ENCODE results near the gene RGS8. TPM values are rescaled to one million over a fixed set of nuclear protein-coding genes. Genes with fewer than 3 reads are reported as not detected.
A peak's percentile ranks its signal among the peaks of the same experiment; 100 is the strongest.

Gene RGS8
- total RNA-seq, 2 donors from 2014 or later = 5.6 to 25.0 TPM

DNA sequence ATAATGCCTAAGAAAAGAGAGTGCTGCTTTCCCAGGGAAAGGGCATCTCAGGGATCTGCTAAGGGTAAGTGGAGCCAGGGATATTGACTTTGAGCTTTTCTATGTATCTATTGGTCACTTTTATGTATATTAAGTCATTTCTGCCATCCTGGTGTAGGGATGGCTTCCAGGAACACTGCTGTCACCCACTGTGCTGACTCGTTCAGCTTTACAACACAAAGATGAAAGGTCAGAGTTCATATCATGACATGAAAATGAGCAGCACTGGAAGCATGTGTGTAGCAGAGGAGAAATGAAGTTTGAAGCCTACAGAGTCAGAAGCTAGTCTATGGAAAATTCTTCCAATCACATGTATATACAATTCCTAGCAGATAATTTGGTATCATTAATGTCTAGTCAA is 37.1 kb upstream of the RGS8 start:
- no peaks in the 10 kb centered on the region for H3K27me3 Mint-ChIP-seq (ENCODE audit: insufficient read depth)
- no peaks in the 10 kb centered on the region for H3K9me3 ChIP-seq (ENCODE audit: control insufficient read depth, low read length)
- no peaks in the 10 kb centered on the region for H3K27me3 ChIP-seq (ENCODE audit: control insufficient read depth, insufficient read depth, low read length, poor library complexity, severe bottlenecking)
- H3K9ac ChIP-seq (ENCODE audit: extremely low read depth, low read length, poor library complexity, severe bottlenecking) = no peak overlapping the region
- peaks cover 12% of the 10 kb centered on the region for H3K4me1 Mint-ChIP-seq
- H3K4me3 Mint-ChIP-seq = no peak overlapping the region
- WGBS, 2 experiments (ENCODE audit: insufficient coverage in 1 of 2, insufficient read length in 1 of 2) = 50 to 84% methylated on average over 1 of the region's 1 CpG
- peaks cover 6% of the 10 kb centered on the region for H3K4me1 ChIP-seq (ENCODE audit: control insufficient read depth, insufficient read depth, low read length)
- no peaks in the 10 kb centered on the region for H3K36me3 ChIP-seq (ENCODE audit: control insufficient read depth, insufficient read depth, low read length)
- no peak overlapping the region for H3K27ac ChIP-seq (ENCODE audit: low read depth, low read length)
- no peak for DNase-seq
- H3K9me3 Mint-ChIP-seq = no peaks in the 10 kb centered on the region
- H3K27ac Mint-ChIP-seq = no peak overlapping the region
- TF ChIP-seq, protein P1, sequence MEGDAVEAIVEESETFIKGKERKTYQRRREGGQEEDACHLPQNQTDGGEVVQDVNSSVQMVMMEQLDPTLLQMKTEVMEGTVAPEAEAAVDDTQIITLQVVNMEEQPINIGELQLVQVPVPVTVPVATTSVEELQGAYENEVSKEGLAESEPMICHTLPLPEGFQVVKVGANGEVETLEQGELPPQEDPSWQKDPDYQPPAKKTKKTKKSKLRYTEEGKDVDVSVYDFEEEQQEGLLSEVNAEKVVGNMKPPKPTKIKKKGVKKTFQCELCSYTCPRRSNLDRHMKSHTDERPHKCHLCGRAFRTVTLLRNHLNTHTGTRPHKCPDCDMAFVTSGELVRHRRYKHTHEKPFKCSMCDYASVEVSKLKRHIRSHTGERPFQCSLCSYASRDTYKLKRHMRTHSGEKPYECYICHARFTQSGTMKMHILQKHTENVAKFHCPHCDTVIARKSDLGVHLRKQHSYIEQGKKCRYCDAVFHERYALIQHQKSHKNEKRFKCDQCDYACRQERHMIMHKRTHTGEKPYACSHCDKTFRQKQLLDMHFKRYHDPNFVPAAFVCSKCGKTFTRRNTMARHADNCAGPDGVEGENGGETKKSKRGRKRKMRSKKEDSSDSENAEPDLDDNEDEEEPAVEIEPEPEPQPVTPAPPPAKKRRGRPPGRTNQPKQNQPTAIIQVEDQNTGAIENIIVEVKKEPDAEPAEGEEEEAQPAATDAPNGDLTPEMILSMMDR (conservative IDR thresholded peaks at IDR 0.05) = no peak
- no peak overlapping the region for H3K4me3 ChIP-seq (ENCODE audit: low read length)
- no peaks in the 10 kb centered on the region for H3K36me3 Mint-ChIP-seq (ENCODE audit: low read depth)

- H3K9me3 Mint-ChIP-seq = no peaks in the 10 kb centered on the region
- DNase-seq = peak; percentile 63
- Histone ChIP-seq H3K27ac (ENCODE audit: low read depth, low read length) (no peak overlapping the region), H3K36me3 (ENCODE audit: control insufficient read depth, insufficient read depth, low read length) (no peaks in the 10 kb centered on the region), H3K27me3 (ENCODE audit: control insufficient read depth, insufficient read depth, low read length, poor library complexity, severe bottlenecking) (no peaks in the 10 kb centered on the region), H3K4me3 (ENCODE audit: low read length) (no peak overlapping the region), H3K4me1 (ENCODE audit: control insufficient read depth, insufficient read depth, low read length) (peaks cover 7% of the 10 kb centered on the region), H3K9me3 (ENCODE audit: control insufficient read depth, low read length) (no peaks in the 10 kb centered on the region), H3K9ac (ENCODE audit: extremely low read depth, low read length, poor library complexity, severe bottlenecking) (no peak overlapping the region)
- 88 to 91% methylated on average over 1 of the region's 2 CpGs for WGBS, 2 experiments (ENCODE audit: insufficient coverage in 1 of 2, insufficient read length in 1 of 2)
- no peaks in the 10 kb centered on the region for H3K36me3 Mint-ChIP-seq (ENCODE audit: low read depth)
- no peaks in the 10 kb centered on the region for H3K27me3 Mint-ChIP-seq (ENCODE audit: insufficient read depth)
- peaks cover 12% of the 10 kb centered on the region for H3K4me1 Mint-ChIP-seq
- TF ChIP-seq, protein P1 (conservative IDR thresholded peaks at IDR 0.05) = peak; percentile 82
- no peak overlapping the region for H3K27ac Mint-ChIP-seq
- H3K4me3 Mint-ChIP-seq = no peak overlapping the region
These were observed 36.1 kb upstream of the RGS8 start for GRCh38 chr1:182720463-182720862.

DNA sequence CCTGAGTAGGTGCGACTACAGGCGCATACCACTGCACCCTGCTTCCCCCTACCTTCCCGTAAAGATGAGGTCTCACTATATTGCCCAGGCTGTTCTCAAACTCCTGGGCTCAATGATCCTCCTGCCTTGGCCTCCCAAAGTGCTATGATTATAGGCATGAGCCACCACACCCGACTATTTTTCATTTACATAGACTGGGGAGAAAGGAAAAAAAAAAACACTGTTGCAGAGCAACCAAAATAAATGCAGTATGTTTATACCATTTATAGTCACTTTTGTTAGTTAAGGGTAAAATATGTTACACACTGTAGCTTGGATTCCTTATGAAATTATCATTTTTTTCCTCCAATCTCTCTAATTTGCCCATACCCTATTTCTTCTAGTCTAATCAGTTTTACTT is 35.2 kb upstream of the RGS8 start:
- Mint-ChIP-seq H3K4me1 (peaks cover 12% of the 10 kb centered on the region), H3K36me3 (ENCODE audit: low read depth) (no peaks in the 10 kb centered on the region), H3K27ac (no peak overlapping the region), H3K9me3 (no peaks in the 10 kb centered on the region), H3K4me3 (no peak overlapping the region), H3K27me3 (ENCODE audit: insufficient read depth) (no peaks in the 10 kb centered on the region)
- Histone ChIP-seq H3K4me1 (ENCODE audit: control insufficient read depth, insufficient read depth, low read length) (peaks cover 7% of the 10 kb centered on the region), H3K36me3 (ENCODE audit: control insufficient read depth, insufficient read depth, low read length) (no peaks in the 10 kb centered on the region), H3K27ac (ENCODE audit: low read depth, low read length) (no peak overlapping the region), H3K4me3 (ENCODE audit: low read length) (no peak overlapping the region), H3K27me3 (ENCODE audit: control insufficient read depth, insufficient read depth, low read length, poor library complexity, severe bottlenecking) (no peaks in the 10 kb centered on the region), H3K9ac (ENCODE audit: extremely low read depth, low read length, poor library complexity, severe bottlenecking) (no peak overlapping the region), H3K9me3 (ENCODE audit: control insufficient read depth, low read length) (no peaks in the 10 kb centered on the region)
- DNase-seq = no peak
- WGBS, 2 experiments (ENCODE audit: insufficient coverage in 1 of 2, insufficient read length in 1 of 2) = 89 to 100% methylated on average over 3 to 4 of the region's 4 CpGs
- TF ChIP-seq, protein P1 (conservative IDR thresholded peaks at IDR 0.05) = no peak

Data from endodermal cell (in vitro differentiated cells).